Measurements from ENCODE around the gene SRBD1.

SRBD1 gene

GRCh38 chr2:45610281-45611019 is 617 bp downstream of the SRBD1 start:
- Histone ChIP-seq H3K4me3 (ENCODE audit: low read depth in 1 of 2, low read length in 2 of 2) (peak overlapping the region; percentile 41 to 71), H2AFZ (ENCODE audit: low read depth, low read length) (peak overlapping the region; percentile 71), H3K79me2 (ENCODE audit: insufficient read depth, low read length) (peaks cover 42% of the 10 kb centered on the region), H3K27me3 (ENCODE audit: insufficient read depth, low read length, poor library complexity) (no peaks in the 10 kb centered on the region), H3K4me1 (ENCODE audit: insufficient read depth, low read length) (peaks cover 26% of the 10 kb centered on the region), H3K4me2 (ENCODE audit: insufficient read depth, low read length) (peak overlapping the region; percentile 72), H4K20me1 (ENCODE audit: insufficient read depth, low read length) (no peaks in the 10 kb centered on the region), H3K9ac (ENCODE audit: low read depth, low read length) (peak overlapping the region; percentile 73), H3K36me3 (ENCODE audit: insufficient read depth, low read length) (no peaks in the 10 kb centered on the region), H3K9me3 (ENCODE audit: insufficient read depth, low read length, severe bottlenecking) (no peaks in the 10 kb centered on the region), H3K27ac (ENCODE audit: low read length) (peak overlapping the region; percentile 74)
- peak; percentile 63 for ATAC-seq (ENCODE audit: insufficient read depth, low read depth)
- peak; percentile 65 for DNase-seq
- TF ChIP-seq EZH2 (IDR thresholded peaks at IDR 0.05; ENCODE audit: borderline replicate concordance, low read depth, low read length, severe bottlenecking), result no peak
- TF ChIP-seq CTCF (IDR thresholded peaks at IDR 0.05; ENCODE audit: borderline replicate concordance, extremely low read depth, low read length, poor library complexity, severe bottlenecking), result peak; percentile 73

GRCh38 chr2:45607701-45608100 is 3.4 kb downstream of the SRBD1 start:
- Histone ChIP-seq H3K27ac (ENCODE audit: low read length) (no peak overlapping the region), H3K9ac (ENCODE audit: low read depth, low read length) (no peak overlapping the region), H3K9me3 (ENCODE audit: insufficient read depth, low read length, severe bottlenecking) (no peaks in the 10 kb centered on the region), H3K4me3 (ENCODE audit: low read depth in 1 of 2, low read length in 2 of 2) (no peak overlapping the region), H3K36me3 (ENCODE audit: insufficient read depth, low read length) (peaks cover 16% of the 10 kb centered on the region; the same call in 1 of the 2 replicates), H4K20me1 (ENCODE audit: insufficient read depth, low read length) (no peaks in the 10 kb centered on the region), H3K4me1 (ENCODE audit: insufficient read depth, low read length) (peaks cover 26% of the 10 kb centered on the region), H3K4me2 (ENCODE audit: insufficient read depth, low read length) (no peak overlapping the region; the same call in 1 of the 2 replicates), H3K79me2 (ENCODE audit: insufficient read depth, low read length) (peaks cover 42% of the 10 kb centered on the region), H3K27me3 (ENCODE audit: insufficient read depth, low read length, poor library complexity) (no peaks in the 10 kb centered on the region), H2AFZ (ENCODE audit: low read depth, low read length) (no peak overlapping the region)
- DNase-seq (no peak), ATAC-seq (ENCODE audit: insufficient read depth, low read depth) (no peak)
- TF ChIP-seq CTCF (IDR thresholded peaks at IDR 0.05; ENCODE audit: borderline replicate concordance, extremely low read depth, low read length, poor library complexity, severe bottlenecking) (peak; percentile 56), EZH2 (IDR thresholded peaks at IDR 0.05; ENCODE audit: borderline replicate concordance, low read depth, low read length, severe bottlenecking) (no peak)

GRCh38 chr2:45606796-45607195 is 4.3 kb downstream of the SRBD1 start:
- Histone ChIP-seq H3K27me3 (ENCODE audit: insufficient read depth, low read length, poor library complexity) (no peaks in the 10 kb centered on the region), H2AFZ (ENCODE audit: low read depth, low read length) (no peak overlapping the region), H3K27ac (ENCODE audit: low read length) (no peak overlapping the region), H4K20me1 (ENCODE audit: insufficient read depth, low read length) (no peaks in the 10 kb centered on the region), H3K4me2 (ENCODE audit: insufficient read depth, low read length) (no peak overlapping the region), H3K4me3 (ENCODE audit: low read depth in 1 of 2, low read length in 2 of 2) (no peak overlapping the region), H3K79me2 (ENCODE audit: insufficient read depth, low read length) (peaks cover 42% of the 10 kb centered on the region), H3K4me1 (ENCODE audit: insufficient read depth, low read length) (peaks cover 25% of the 10 kb centered on the region), H3K9me3 (ENCODE audit: insufficient read depth, low read length, severe bottlenecking) (no peaks in the 10 kb centered on the region), H3K36me3 (ENCODE audit: insufficient read depth, low read length) (peaks cover 21% of the 10 kb centered on the region; the same call in 1 of the 2 replicates), H3K9ac (ENCODE audit: low read depth, low read length) (no peak overlapping the region)
- no peak for DNase-seq
- TF ChIP-seq EZH2 (IDR thresholded peaks at IDR 0.05; ENCODE audit: borderline replicate concordance, low read depth, low read length, severe bottlenecking) (no peak), CTCF (IDR thresholded peaks at IDR 0.05; ENCODE audit: borderline replicate concordance, extremely low read depth, low read length, poor library complexity, severe bottlenecking) (no peak)
- no peak for ATAC-seq (ENCODE audit: insufficient read depth, low read depth)
